Activated CD4-positive, alpha-beta memory T cell treated with anti-CD3 and anti-CD28 coated beads for 36 hours (primary cell): ENCODE data around the gene FNDC5. TPM values are rescaled to one million over a fixed set of nuclear protein-coding genes. Genes with fewer than 3 reads are reported as not detected.
A peak's percentile ranks its signal among the peaks of the same experiment; 100 is the strongest.

Experiments
- CTCF ChIA-PET: fragments of 350-600 bp; sonication (Branson Sonifier 250); formaldehyde crosslinking; loops from one replicate; lab custom pipeline; 2021; ENCODE audit warnings: antibody characterized with exemption, inconsistent platforms; lab: Charles Lee
- POLR2A ChIA-PET: fragments of 350-600 bp; sonication (Branson Sonifier 250); formaldehyde crosslinking; loops from one replicate; lab custom pipeline; 2021; ENCODE audit warnings: antibody characterized with exemption; lab: Charles Lee
- DNase-seq: peaks from one replicate; pipeline ENCODE4 v3.0.0-alpha.2; 2020
- H3K27ac Mint-ChIP-seq: one replicate; pipeline ENCODE4 v1.8.0; 2021; ENCODE audit warnings: mixed read lengths
- H3K27me3 Mint-ChIP-seq: one replicate; pipeline ENCODE4 v1.8.0; 2021; ENCODE audit warnings: mixed read lengths
- H3K36me3 Mint-ChIP-seq: one replicate; pipeline ENCODE4 v1.8.0; 2021; ENCODE audit warnings: mixed read lengths
- H3K4me1 Mint-ChIP-seq: one replicate; pipeline ENCODE4 v1.8.0; 2021; ENCODE audit warnings: low read depth, mixed read lengths
- H3K4me3 Mint-ChIP-seq: one replicate; pipeline ENCODE4 v1.8.0; 2021; ENCODE audit warnings: mild to moderate bottlenecking, mixed read lengths
- H3K9me3 Mint-ChIP-seq: one replicate; pipeline ENCODE4 v1.8.0; 2021; ENCODE audit warnings: mixed read lengths
- intact Hi-C: fragments of 100-400 bp; cut with micrococcal nuclease; formaldehyde crosslinking; loops from one replicate; pipeline ENCODE4 v1.15.1; 2023
- total RNA-seq, 2 experiments: library from RNA; stranded (reverse); gene quantifications; one replicate each; pipeline ENCODE4 v1.2.3, GENCODE V29; 2021

Gene FNDC5
- total RNA-seq, 2 experiments from 2014 or later: not detected

- H3K9me3 Mint-ChIP-seq: no peaks in the 10 kb centered on the region
- H3K4me3 Mint-ChIP-seq: no peak overlapping the region
- H3K27me3 Mint-ChIP-seq: peaks cover 49% of the 10 kb centered on the region
- H3K36me3 Mint-ChIP-seq: no peaks in the 10 kb centered on the region
- peaks cover 11% of the 10 kb centered on the region for H3K4me1 Mint-ChIP-seq
- POLR2A ChIA-PET: no interaction called here
- CTCF ChIA-PET: interaction anchor here (0.6 to 3.6 kb wide), 5 partner anchors 12 to 179 kb away, joined by 3 to 21 read pairs (median 3); no protein-coding TSS in a partner anchor
- no peak for DNase-seq
- intact Hi-C loops: no loop called here
- no peak overlapping the region for H3K27ac Mint-ChIP-seq
These were observed 24.9 kb upstream of the FNDC5 start for GRCh38 chr1:32895325-32896215.

GRCh38 chr1:32894681-32895080 is 24.0 kb upstream of the FNDC5 start:
- CTCF ChIA-PET: interaction anchor here (1.2 to 3.6 kb wide), 6 partner anchors 9 to 183 kb away, joined by 3 to 21 read pairs (median 3); no protein-coding TSS in a partner anchor
- intact Hi-C loops: no loop called here
- peaks cover 50% of the 10 kb centered on the region for H3K27me3 Mint-ChIP-seq
- H3K27ac Mint-ChIP-seq: no peak overlapping the region
- no peak for DNase-seq
- no peak overlapping the region for H3K4me3 Mint-ChIP-seq
- POLR2A ChIA-PET: no interaction called here
- no peaks in the 10 kb centered on the region for H3K36me3 Mint-ChIP-seq
- peaks cover 9% of the 10 kb centered on the region for H3K4me1 Mint-ChIP-seq
- H3K9me3 Mint-ChIP-seq: no peaks in the 10 kb centered on the region

GRCh38 chr1:32894019-32894600 is 23.4 kb upstream of the FNDC5 start:
- H3K4me1 Mint-ChIP-seq: peaks cover 9% of the 10 kb centered on the region
- CTCF ChIA-PET: interaction anchor here (1.2 to 3.6 kb wide), 4 partner anchors 9 to 182 kb away, joined by 3 to 21 read pairs (median 6); no protein-coding TSS in a partner anchor
- DNase-seq: no peak
- no peak overlapping the region for H3K27ac Mint-ChIP-seq
- H3K9me3 Mint-ChIP-seq: no peaks in the 10 kb centered on the region
- intact Hi-C loops: no loop called here
- no peaks in the 10 kb centered on the region for H3K36me3 Mint-ChIP-seq
- H3K4me3 Mint-ChIP-seq: peak overlapping the region; percentile 21
- POLR2A ChIA-PET: no interaction called here
- peaks cover 52% of the 10 kb centered on the region for H3K27me3 Mint-ChIP-seq

GRCh38 chr1:32893198-32894018 is 22.7 kb upstream of the FNDC5 start:
- Mint-ChIP-seq H3K27me3 (peaks cover 52% of the 10 kb centered on the region), H3K9me3 (no peaks in the 10 kb centered on the region), H3K27ac (no peak overlapping the region), H3K4me3 (peak overlapping the region; percentile 27), H3K4me1 (peaks cover 9% of the 10 kb centered on the region), H3K36me3 (no peaks in the 10 kb centered on the region)
- intact Hi-C loops: no loop called here
- ChIA-PET CTCF (interaction anchor here (0.9 to 3.6 kb wide), 19 partner anchors 8 to 193 kb away, joined by 3 to 21 read pairs (median 4); partner anchors contain the start of gene AZIN2), POLR2A (no interaction called here)
- DNase-seq: peak; percentile 29

- peak; percentile 59 for DNase-seq
- H3K4me1 Mint-ChIP-seq: peaks cover 9% of the 10 kb centered on the region
- ChIA-PET POLR2A (interaction anchor here (0.6 kb wide), 1 partner anchor 132 kb away, joined by 3 read pairs; no protein-coding TSS in a partner anchor), CTCF (interaction anchor here (0.6 to 3.6 kb wide), 23 partner anchors 12 to 282 kb away, joined by 3 to 21 read pairs (median 4); partner anchors contain the start of gene AZIN2)
- no peaks in the 10 kb centered on the region for H3K36me3 Mint-ChIP-seq
- no peak overlapping the region for H3K4me3 Mint-ChIP-seq
- H3K9me3 Mint-ChIP-seq: no peaks in the 10 kb centered on the region
- H3K27ac Mint-ChIP-seq: no peak overlapping the region
- peaks cover 56% of the 10 kb centered on the region for H3K27me3 Mint-ChIP-seq
- intact Hi-C loops: no loop called here
These were observed 21.9 kb upstream of the FNDC5 start for GRCh38 chr1:32892368-32893197.

GRCh38 chr1:32891630-32892029 is 20.9 kb upstream of the FNDC5 start:
- no peak overlapping the region for H3K27ac Mint-ChIP-seq
- no peak overlapping the region for H3K4me3 Mint-ChIP-seq
- H3K27me3 Mint-ChIP-seq: peaks cover 60% of the 10 kb centered on the region
- intact Hi-C loops: no loop called here
- ChIA-PET POLR2A (no interaction called here), CTCF (interaction anchor here (0.6 to 3.3 kb wide), 7 partner anchors 13 to 283 kb away, joined by 3 to 16 read pairs (median 5); no protein-coding TSS in a partner anchor)
- H3K9me3 Mint-ChIP-seq: no peaks in the 10 kb centered on the region
- no peaks in the 10 kb centered on the region for H3K36me3 Mint-ChIP-seq
- DNase-seq: no peak
- H3K4me1 Mint-ChIP-seq: peaks cover 9% of the 10 kb centered on the region

GRCh38 chr1:32891241-32891570 is 20.5 kb upstream of the FNDC5 start:
- DNase-seq: no peak
- Mint-ChIP-seq H3K27me3 (peaks cover 59% of the 10 kb centered on the region), H3K4me1 (peaks cover 9% of the 10 kb centered on the region), H3K36me3 (no peaks in the 10 kb centered on the region), H3K27ac (no peak overlapping the region), H3K4me3 (no peak overlapping the region), H3K9me3 (no peaks in the 10 kb centered on the region)
- intact Hi-C loops: no loop called here
- ChIA-PET CTCF (interaction anchor here (1.1 to 3.3 kb wide), 4 partner anchors 12 to 195 kb away, joined by 3 to 16 read pairs (median 6); no protein-coding TSS in a partner anchor), POLR2A (no interaction called here)

GRCh38 chr1:32890516-32891240 is 20.0 kb upstream of the FNDC5 start:
- ChIA-PET CTCF (interaction anchor here (0.9 to 3.3 kb wide), 4 partner anchors 12 to 196 kb away, joined by 3 to 16 read pairs (median 4); no protein-coding TSS in a partner anchor), POLR2A (no interaction called here)
- no peaks in the 10 kb centered on the region for H3K36me3 Mint-ChIP-seq
- H3K27me3 Mint-ChIP-seq: peaks cover 58% of the 10 kb centered on the region
- H3K27ac Mint-ChIP-seq: no peak overlapping the region
- no peak overlapping the region for H3K4me3 Mint-ChIP-seq
- intact Hi-C loops: no loop called here
- H3K9me3 Mint-ChIP-seq: no peaks in the 10 kb centered on the region
- DNase-seq: no peak
- peaks cover 9% of the 10 kb centered on the region for H3K4me1 Mint-ChIP-seq

GRCh38 chr1:32889731-32890278 is 19.1 kb upstream of the FNDC5 start:
- DNase-seq: no peak
- Mint-ChIP-seq H3K36me3 (no peaks in the 10 kb centered on the region), H3K27me3 (peaks cover 65% of the 10 kb centered on the region), H3K27ac (no peak overlapping the region), H3K9me3 (no peaks in the 10 kb centered on the region), H3K4me1 (peaks cover 13% of the 10 kb centered on the region), H3K4me3 (no peak overlapping the region)
- intact Hi-C loops: no loop called here
- CTCF ChIA-PET: interaction anchor here (0.9 to 1.6 kb wide), 3 partner anchors 11 to 17 kb away, joined by 3 to 4 read pairs (median 3); no protein-coding TSS in a partner anchor
- POLR2A ChIA-PET: no interaction called here

- ChIA-PET POLR2A (no interaction called here), CTCF (interaction anchor here (1.6 kb wide), 1 partner anchor 13 kb away, joined by 3 read pairs; no protein-coding TSS in a partner anchor)
- H3K27ac Mint-ChIP-seq: no peak overlapping the region
- H3K27me3 Mint-ChIP-seq: peaks cover 71% of the 10 kb centered on the region
- H3K4me3 Mint-ChIP-seq: no peak overlapping the region
- intact Hi-C loops: no loop called here
- no peaks in the 10 kb centered on the region for H3K9me3 Mint-ChIP-seq
- H3K36me3 Mint-ChIP-seq: no peaks in the 10 kb centered on the region
- H3K4me1 Mint-ChIP-seq: peaks cover 13% of the 10 kb centered on the region
- DNase-seq: no peak
These were observed 18.1 kb upstream of the FNDC5 start for GRCh38 chr1:32888677-32889420.
